Mesodermal cell (in vitro differentiated cells): Measurements from ENCODE around the gene TIAM2.
A peak's percentile ranks its signal among the peaks of the same experiment; 100 is the strongest.

Source experiments
- H3K27ac ChIP-seq: 2 replicates; pipeline ENCODE4 v1.7.0; 2013; ENCODE audit warnings: mild to moderate bottlenecking, low read depth, low read length, moderate library complexity; ENCODE audit not compliant: severe bottlenecking
- H3K36me3 ChIP-seq: 2 replicates; pipeline ENCODE4 v1.7.1; 2013; ENCODE audit warnings: mild to moderate bottlenecking, low read length, moderate library complexity; ENCODE audit not compliant: control insufficient read depth, insufficient read depth
- H3K4me1 ChIP-seq: one replicate; pipeline ENCODE4 v1.7.1; 2013; ENCODE audit warnings: mild to moderate bottlenecking, low read length; ENCODE audit not compliant: insufficient read depth, control insufficient read depth, poor library complexity, severe bottlenecking
- H3K4me3 ChIP-seq: 2 replicates; pipeline ENCODE4 v1.7.0; 2013; ENCODE audit warnings: low read length, control low read depth, mild to moderate bottlenecking; ENCODE audit not compliant: insufficient read depth, poor library complexity, severe bottlenecking; ENCODE audit errors: extremely low read depth
- H3K9me3 ChIP-seq: 2 replicates; pipeline ENCODE4 v1.7.1; 2013; ENCODE audit warnings: mild to moderate bottlenecking, low read length, moderate library complexity; ENCODE audit not compliant: control insufficient read depth
- WGBS, 2 experiments: methylation state at CpG; one replicate each; pipeline ENCODE4 v1.1.5; 2013; ENCODE audit warnings: missing lambda C conversion rate in 2 of 2; ENCODE audit not compliant: insufficient coverage in 2 of 2; 5-methylcytosine and 5-hydroxymethylcytosine counted together

Gene TIAM2

GRCh38 chr6:155150967-155151671, 156.0 kb downstream of the TIAM2 start:
- Histone ChIP-seq H3K36me3 (peaks cover 8% of the 10 kb centered on the region), H3K4me3 (no peak overlapping the region), H3K9me3 (no peaks in the 10 kb centered on the region), H3K4me1 (peaks cover 24% of the 10 kb centered on the region), H3K27ac (no peak overlapping the region)
- 97 to 98% methylated on average over 5 to 7 of the region's 9 CpGs for WGBS, 2 experiments

DNA sequence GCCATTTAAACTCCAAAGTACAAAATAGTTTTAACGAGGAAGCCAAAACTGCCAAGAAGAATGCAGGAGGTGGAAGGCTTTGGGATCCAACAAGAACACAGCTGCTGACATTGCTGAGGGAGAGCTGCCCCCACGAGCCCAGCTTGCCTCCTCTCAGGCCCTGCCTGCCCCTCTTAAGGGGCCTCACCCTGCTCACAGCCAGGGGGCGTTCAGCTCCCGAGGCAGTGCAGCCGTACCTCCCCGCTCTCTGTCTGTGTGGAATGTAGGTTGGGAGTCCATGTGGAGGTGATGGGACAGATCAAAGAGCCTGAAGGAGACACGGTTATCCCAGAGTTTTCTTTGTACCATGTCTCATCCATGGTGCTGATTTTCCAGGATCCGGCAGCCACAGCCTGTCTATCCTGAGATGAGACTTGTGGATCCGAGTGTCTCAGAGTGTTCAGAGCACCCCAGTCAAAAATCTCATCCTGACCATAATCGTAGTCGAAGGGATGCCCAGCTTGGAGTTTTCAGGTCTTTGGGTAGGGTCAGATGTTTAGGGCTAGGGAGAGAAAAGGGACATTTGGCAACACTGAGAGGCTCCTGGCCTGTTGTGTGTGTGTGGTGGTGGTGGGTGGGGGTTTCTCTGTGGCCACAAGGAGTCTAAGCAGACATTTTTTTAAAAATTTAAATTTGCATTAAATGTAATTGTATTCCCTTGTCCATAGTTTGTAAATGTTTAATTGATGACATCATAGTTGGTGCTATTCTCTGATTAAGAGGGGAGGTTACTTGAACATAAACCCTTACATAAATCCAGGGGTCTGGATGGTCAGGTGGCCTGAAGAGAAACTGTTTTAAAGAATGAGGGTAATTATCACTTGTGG, 157.3 kb downstream of the TIAM2 start:
- Histone ChIP-seq H3K36me3 (peaks cover 8% of the 10 kb centered on the region), H3K27ac (no peak overlapping the region), H3K9me3 (no peaks in the 10 kb centered on the region), H3K4me3 (no peak overlapping the region), H3K4me1 (peaks cover 28% of the 10 kb centered on the region)
- WGBS, 2 experiments: 68 to 78% methylated on average over 5 to 8 of the region's 11 CpGs

DNA sequence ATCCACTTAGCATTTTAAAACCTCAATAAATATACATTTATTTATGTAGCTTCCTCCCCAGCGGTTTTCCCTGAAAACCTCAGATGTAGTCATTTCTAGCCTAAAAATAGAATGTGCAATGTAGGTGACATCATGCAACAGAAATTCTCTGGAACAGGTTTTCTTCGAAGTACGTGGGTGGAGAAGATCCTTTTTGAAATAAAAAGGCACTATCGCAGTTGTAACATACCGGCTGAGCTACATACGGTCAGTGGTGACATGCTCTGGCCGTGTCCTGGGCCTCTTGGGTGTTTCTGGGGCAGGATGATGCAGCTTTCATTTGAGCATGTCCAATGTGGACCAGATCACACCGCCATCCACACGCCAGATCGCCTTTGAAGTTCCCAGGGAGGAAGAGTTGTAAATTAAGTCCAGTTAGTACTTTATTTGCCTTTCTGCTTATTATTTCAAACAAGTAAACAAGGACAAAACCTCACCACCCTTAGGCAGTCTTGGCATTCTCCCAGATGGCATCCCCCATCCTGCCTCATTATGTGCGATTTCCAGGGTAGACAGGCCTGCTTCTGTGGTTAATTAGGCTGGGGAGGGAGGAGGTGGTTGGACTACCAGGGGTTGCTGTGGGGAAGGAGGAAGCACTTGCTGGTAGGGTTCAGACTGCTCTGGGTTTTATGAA, 159.2 kb downstream of the TIAM2 start:
- WGBS, 2 experiments: 89 to 97% methylated on average over 6 of the region's 11 CpGs
- H3K9me3 ChIP-seq: no peaks in the 10 kb centered on the region
- peak overlapping the region; percentile 71 for H3K27ac ChIP-seq
- H3K4me3 ChIP-seq: no peak overlapping the region
- H3K4me1 ChIP-seq: peaks cover 17% of the 10 kb centered on the region
- H3K36me3 ChIP-seq: no peaks in the 10 kb centered on the region

DNA sequence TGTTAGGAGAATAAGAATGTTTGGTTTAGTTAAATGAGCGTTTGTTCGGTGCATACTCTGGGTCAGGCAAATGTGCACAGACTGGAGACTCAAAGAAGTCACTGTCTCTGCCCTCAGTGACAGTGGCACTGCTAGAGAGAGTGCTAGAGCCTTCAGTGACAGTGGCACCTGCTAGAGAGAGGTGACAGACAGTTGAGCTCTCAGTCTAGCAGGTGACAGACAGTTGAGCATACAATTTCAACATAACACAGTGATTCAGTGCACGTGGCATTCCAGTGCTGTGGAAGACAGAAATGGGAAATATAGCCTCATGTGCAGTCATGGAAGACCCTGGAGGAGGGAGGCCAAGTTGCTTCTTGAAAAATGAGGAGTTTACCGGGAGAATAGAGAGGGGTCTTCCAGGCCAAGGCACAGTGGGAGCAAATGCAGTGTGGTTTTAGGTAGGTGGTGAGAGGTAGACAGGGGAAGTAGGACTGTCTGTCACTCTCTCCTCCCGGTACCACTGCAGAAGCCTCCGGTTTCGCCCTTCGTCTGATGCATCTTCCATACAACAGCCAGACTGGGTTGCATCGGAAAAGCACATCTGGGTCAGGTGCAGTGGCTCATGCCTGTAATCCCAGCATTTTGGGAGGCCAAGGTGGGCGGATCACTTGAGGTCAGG, 160.8 kb downstream of the TIAM2 start:
- Histone ChIP-seq H3K9me3 (no peaks in the 10 kb centered on the region), H3K4me3 (no peak overlapping the region), H3K36me3 (no peaks in the 10 kb centered on the region), H3K4me1 (peaks cover 17% of the 10 kb centered on the region), H3K27ac (no peak overlapping the region)
- WGBS, 2 experiments: 92 to 100% methylated on average over 5 to 7 of the region's 10 CpGs

DNA sequence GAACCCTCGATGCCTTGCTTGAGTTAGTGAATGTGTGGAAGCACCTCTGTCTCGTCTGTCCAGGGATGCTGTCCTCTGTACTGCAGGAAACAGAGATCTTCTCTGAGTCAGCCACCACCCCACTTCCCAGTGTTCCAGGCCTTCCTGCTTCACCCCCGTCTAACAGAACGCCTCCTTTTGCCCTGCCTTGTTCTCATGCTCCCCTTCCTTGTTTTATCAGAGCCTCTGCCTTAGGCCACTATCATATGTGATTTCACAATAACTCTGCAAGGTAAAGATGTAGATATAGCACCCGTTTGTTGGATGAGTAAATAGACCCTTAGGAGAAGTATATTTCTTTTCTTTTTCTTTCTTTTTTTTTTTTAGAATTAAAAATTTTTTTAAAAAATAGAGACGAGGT, 162.0 kb downstream of the TIAM2 start:
- Histone ChIP-seq H3K36me3 (no peaks in the 10 kb centered on the region), H3K4me1 (peaks cover 17% of the 10 kb centered on the region), H3K4me3 (no peak overlapping the region), H3K27ac (no peak overlapping the region), H3K9me3 (no peaks in the 10 kb centered on the region)
- WGBS, 2 experiments: 87 to 94% methylated on average over 3 of the region's 6 CpGs

DNA sequence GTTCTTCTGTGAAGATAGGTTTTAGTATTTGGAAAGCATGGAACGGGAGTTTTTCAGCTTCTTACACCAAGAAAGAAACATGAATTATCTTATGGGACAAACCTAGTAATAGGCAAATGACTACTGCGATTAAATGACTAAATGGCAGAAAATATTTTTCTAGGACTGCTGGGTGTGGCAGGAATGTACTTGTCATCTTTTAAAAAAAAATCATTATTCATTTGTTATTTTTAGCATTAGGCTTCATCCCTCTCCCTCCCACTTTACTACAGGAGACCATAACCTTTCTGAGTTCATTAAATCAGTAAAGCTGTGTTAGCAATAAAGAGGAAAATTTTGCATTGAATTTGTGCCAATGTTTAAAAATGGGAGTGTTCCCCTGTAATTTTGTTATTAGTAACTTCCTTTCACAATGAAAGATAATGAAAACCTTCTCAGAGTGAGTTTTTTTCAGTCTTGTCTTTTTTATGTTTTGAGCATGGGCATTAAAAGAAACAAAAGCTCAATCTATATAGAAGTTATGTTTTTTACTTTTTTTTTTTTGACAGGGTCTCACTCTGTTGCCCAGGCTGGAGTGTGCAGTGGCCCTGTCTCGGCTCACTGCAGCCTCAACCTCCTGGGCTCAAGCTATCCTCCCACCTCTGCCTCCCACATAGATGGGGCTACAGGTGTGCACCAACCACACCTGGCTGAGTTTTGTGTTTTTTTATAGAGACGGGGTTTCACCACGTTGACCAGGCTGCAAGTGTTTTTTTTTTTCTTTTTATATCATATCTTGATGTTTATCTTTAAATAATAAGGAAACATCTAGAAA, 163.1 kb downstream of the TIAM2 start:
- no peak overlapping the region for H3K27ac ChIP-seq
- no peak overlapping the region for H3K4me3 ChIP-seq
- no peaks in the 10 kb centered on the region for H3K9me3 ChIP-seq
- 100% methylated on average over 1 of the region's 5 CpGs for WGBS, 2 experiments
- no peaks in the 10 kb centered on the region for H3K36me3 ChIP-seq
- peaks cover 17% of the 10 kb centered on the region for H3K4me1 ChIP-seq

DNA sequence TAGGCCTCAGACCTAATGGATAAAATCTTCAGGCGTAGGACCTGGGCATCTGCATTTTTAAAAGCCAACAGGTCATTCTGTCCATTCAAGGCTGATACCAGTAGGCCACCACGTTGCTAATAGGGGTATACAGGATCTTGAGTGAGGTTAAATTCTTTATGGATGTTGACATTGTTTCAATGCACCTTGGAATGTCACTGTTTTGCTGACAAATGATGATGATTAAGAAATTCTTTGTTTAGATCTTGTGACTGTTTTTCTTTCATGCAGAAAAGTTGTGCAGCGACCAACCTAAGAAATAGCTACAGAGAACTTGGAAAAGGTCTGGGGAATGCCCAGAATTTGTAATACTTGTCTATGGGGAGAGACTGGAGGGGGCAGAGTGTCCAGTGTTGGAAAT, 167.6 kb downstream of the TIAM2 start:
- Histone ChIP-seq H3K36me3 (peaks cover 8% of the 10 kb centered on the region), H3K4me3 (no peak overlapping the region), H3K9me3 (no peaks in the 10 kb centered on the region), H3K27ac (no peak overlapping the region), H3K4me1 (peaks cover 4% of the 10 kb centered on the region)
- 74 to 89% methylated on average over 3 of the region's 3 CpGs for WGBS, 2 experiments

- Histone ChIP-seq H3K4me3 (no peak overlapping the region), H3K27ac (no peak overlapping the region), H3K9me3 (no peaks in the 10 kb centered on the region), H3K4me1 (peaks cover 4% of the 10 kb centered on the region), H3K36me3 (peaks cover 8% of the 10 kb centered on the region)
- WGBS, 2 experiments: 100% methylated on average over 1 of the region's 1 CpG
These were observed 168.5 kb downstream of the TIAM2 start for GRCh38 chr6:155163601-155164000.

GRCh38 chr6:155165029-155165710, 170.1 kb downstream of the TIAM2 start:
- H3K9me3 ChIP-seq: no peaks in the 10 kb centered on the region
- no peak overlapping the region for H3K4me3 ChIP-seq
- WGBS, 2 experiments: 88 to 91% methylated on average over 10 to 11 of the region's 12 CpGs
- no peak overlapping the region for H3K27ac ChIP-seq
- peaks cover 4% of the 10 kb centered on the region for H3K4me1 ChIP-seq
- peaks cover 8% of the 10 kb centered on the region for H3K36me3 ChIP-seq
